HEK293 (cell line): Measurements from ENCODE around the gene AJM1.
A peak's percentile ranks its signal among the peaks of the same experiment; 100 is the strongest.

Experiments
- CTCF ChIA-PET: fragments of 350-600 bp; formaldehyde crosslinking; extraction: SDS; loops from one replicate; lab custom pipeline; 2021; ENCODE audit warnings: antibody characterized with exemption; lab: Yijun Ruan, JAX
- POLR2A ChIA-PET: fragments of 300-600 bp; formaldehyde crosslinking; extraction: SDS; loops from one replicate; lab custom pipeline; 2020; ENCODE audit warnings: antibody characterized with exemption, inconsistent platforms; lab: Yijun Ruan, JAX
- H3K27ac ChIP-seq: fragments of 200-500 bp; sonication (Bioruptor generic); 2 replicates; pipeline ENCODE4 v1.5.1; 2014; ENCODE audit warnings: low read depth, low read length, control low read depth, inconsistent platforms; ENCODE audit errors: extremely low read depth
- H3K36me3 ChIP-seq, 2 experiments: fragments of 200-500 bp in 1 of 2; sonication (Bioruptor generic) in 1 of 2; 1 replicate in 1 of 2; 2 replicates in 1 of 2; pipeline ENCODE4 v1.5.1; 2014 to 2017; ENCODE audit warnings: inconsistent platforms in 2 of 2, low read length in 2 of 2; ENCODE audit not compliant: control insufficient read depth in 2 of 2, insufficient read depth in 1 of 2
- H3K4me1 ChIP-seq: fragments of 200-500 bp; sonication (Bioruptor generic); 2 replicates; pipeline ENCODE4 v1.5.1; 2014; ENCODE audit warnings: mild to moderate bottlenecking, low read length, inconsistent platforms; ENCODE audit not compliant: control insufficient read depth, insufficient read depth
- H3K4me3 ChIP-seq: 2 replicates; pipeline ENCODE4 v1.5.1; 2011; ENCODE audit warnings: low read depth, mild to moderate bottlenecking, control low read depth, low read length, moderate library complexity
- H3K9me3 ChIP-seq: fragments of 200-500 bp; sonication (Bioruptor generic); 2 replicates; pipeline ENCODE4 v1.5.1; 2014; ENCODE audit warnings: low read depth, low read length, inconsistent platforms; ENCODE audit not compliant: control insufficient read depth, insufficient read depth
- KLF1 ChIP-seq: fragments of 450-650 bp; formaldehyde crosslinking; IDR thresholded peaks from 2 replicates; pipeline ENCODE4 v1.5.1; 2016; ENCODE audit warnings: missing biosample characterization, missing genetic modification characterization
- WT1 ChIP-seq: fragments of 450-650 bp; formaldehyde crosslinking; IDR thresholded peaks from 2 replicates; pipeline ENCODE4 v1.5.1; 2016; ENCODE audit warnings: missing biosample characterization, missing genetic modification characterization
- ZIC2 ChIP-seq: fragments of 450-650 bp; formaldehyde crosslinking; IDR thresholded peaks from 2 replicates; pipeline ENCODE4 v1.5.1; 2016; ENCODE audit warnings: missing biosample characterization, missing genetic modification characterization
- ZNF426 ChIP-seq: fragments of 450-650 bp; formaldehyde crosslinking; IDR thresholded peaks from 2 replicates; pipeline ENCODE4 v1.5.1; 2017; ENCODE audit warnings: missing biosample characterization, missing genetic modification characterization, mild to moderate bottlenecking, inconsistent platforms, moderate library complexity
- ZNF473 ChIP-seq: fragments of 450-650 bp; formaldehyde crosslinking; IDR thresholded peaks from 2 replicates; pipeline ENCODE4 v1.5.1; 2017; ENCODE audit warnings: missing biosample characterization, missing genetic modification characterization
- ZNF488 ChIP-seq: fragments of 450-650 bp; formaldehyde crosslinking; IDR thresholded peaks from 2 replicates; pipeline ENCODE4 v1.5.1; 2016; ENCODE audit warnings: missing biosample characterization, missing genetic modification characterization
- ZNF529 ChIP-seq: fragments of 450-650 bp; formaldehyde crosslinking; IDR thresholded peaks from 2 replicates; pipeline ENCODE4 v1.5.1; 2017; ENCODE audit warnings: missing genetic modification characterization, missing biosample characterization; ENCODE audit not compliant: insufficient replicate concordance
- ZNF629 ChIP-seq: fragments of 450-650 bp; formaldehyde crosslinking; IDR thresholded peaks from 2 replicates; pipeline ENCODE4 v1.5.1; 2017; ENCODE audit warnings: missing biosample characterization, missing genetic modification characterization
- TF ChIP-seq, protein P1 (sequence below): fragments of 450-650 bp; formaldehyde crosslinking; IDR thresholded peaks from 2 replicates; pipeline ENCODE4 v1.5.1; 2016; ENCODE audit warnings: missing biosample characterization, missing genetic modification characterization
- TF ChIP-seq, protein P2 (sequence below): fragments of 450-650 bp; formaldehyde crosslinking; IDR thresholded peaks from 2 replicates; pipeline ENCODE4 v1.5.1; 2016; ENCODE audit warnings: missing biosample characterization, missing genetic modification characterization, borderline replicate concordance

AJM1 gene

DNA sequence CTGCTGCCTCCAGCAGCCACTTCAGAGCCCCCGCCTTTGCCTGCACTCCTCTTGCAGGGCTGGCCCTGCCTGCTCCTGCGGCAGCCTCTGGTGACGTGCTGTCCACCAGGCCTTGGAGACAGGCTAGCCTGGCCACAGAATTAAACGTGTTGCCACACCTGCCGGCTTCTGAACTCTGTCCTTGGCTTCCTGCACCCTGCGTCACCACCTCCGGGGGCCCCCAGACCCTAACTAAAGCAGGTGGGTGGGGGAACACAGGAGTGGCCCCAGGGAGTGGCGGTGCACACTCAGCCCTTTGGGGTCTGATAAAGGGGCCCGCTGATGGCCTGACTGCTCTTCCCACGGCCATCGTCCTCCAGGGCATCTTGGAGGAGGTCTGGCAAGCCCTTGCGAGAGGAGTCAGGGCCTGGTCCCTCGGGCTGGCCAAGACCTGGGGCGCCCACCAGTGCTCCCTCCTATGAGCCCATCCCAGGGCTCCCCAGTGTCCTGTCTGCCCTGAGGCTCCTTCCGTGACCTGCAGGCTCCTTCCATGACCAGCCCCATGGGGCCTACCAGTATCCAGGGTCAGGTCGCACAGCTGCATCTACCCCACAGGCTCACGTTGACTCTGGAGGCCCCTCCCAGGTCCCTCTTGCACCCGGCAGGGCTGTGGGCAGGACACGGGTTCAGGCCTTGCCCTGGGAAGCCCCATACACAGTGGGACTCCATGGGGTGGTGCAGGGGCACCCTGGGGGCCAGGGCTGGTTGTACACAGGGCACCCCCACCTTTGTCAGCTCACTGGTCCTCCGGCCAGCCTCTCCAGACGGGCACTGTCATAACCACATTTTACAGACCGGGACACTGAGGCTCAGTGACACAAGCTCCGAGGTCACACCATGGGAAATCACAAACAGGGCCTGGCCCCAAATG is 8.8 kb downstream of the AJM1 start (continued):
- TF ChIP-seq, protein P1, sequence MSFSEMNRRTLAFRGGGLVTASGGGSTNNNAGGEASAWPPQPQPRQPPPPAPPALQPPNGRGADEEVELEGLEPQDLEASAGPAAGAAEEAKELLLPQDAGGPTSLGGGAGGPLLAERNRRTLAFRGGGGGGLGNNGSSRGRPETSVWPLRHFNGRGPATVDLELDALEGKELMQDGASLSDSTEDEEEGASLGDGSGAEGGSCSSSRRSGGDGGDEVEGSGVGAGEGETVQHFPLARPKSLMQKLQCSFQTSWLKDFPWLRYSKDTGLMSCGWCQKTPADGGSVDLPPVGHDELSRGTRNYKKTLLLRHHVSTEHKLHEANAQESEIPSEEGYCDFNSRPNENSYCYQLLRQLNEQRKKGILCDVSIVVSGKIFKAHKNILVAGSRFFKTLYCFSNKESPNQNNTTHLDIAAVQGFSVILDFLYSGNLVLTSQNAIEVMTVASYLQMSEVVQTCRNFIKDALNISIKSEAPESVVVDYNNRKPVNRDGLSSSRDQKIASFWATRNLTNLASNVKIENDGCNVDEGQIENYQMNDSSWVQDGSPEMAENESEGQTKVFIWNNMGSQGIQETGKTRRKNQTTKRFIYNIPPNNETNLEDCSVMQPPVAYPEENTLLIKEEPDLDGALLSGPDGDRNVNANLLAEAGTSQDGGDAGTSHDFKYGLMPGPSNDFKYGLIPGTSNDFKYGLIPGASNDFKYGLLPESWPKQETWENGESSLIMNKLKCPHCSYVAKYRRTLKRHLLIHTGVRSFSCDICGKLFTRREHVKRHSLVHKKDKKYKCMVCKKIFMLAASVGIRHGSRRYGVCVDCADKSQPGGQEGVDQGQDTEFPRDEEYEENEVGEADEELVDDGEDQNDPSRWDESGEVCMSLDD (tag by site-specific recombination), result no peak
- no peak for TF ChIP-seq ZNF488 (tag by site-specific recombination)
- TF ChIP-seq ZNF473 (tag by site-specific recombination), result no peak
- TF ChIP-seq ZIC2, result no peak
- no peak for TF ChIP-seq ZNF426 (tag by site-specific recombination)

GRCh38 chr9:136851941-136852663 is 9.8 kb downstream of the AJM1 start, which contains the start of gene MAMDC4:
MAMDC4 (plus strand) TSS chr9:136852346; CDS start chr9:136852417, 71 bp downstream.
- 0 out of 2 replicates have a peak, but pooled peaks have one; percentile 10 for TF ChIP-seq KLF1 (tag by site-specific recombination)
- TF ChIP-seq ZNF529, result no peak
- TF ChIP-seq WT1 (tag by site-specific recombination), result peak; percentile 39; the same call in 1 of the 2 replicates
- TF ChIP-seq, protein P2, sequence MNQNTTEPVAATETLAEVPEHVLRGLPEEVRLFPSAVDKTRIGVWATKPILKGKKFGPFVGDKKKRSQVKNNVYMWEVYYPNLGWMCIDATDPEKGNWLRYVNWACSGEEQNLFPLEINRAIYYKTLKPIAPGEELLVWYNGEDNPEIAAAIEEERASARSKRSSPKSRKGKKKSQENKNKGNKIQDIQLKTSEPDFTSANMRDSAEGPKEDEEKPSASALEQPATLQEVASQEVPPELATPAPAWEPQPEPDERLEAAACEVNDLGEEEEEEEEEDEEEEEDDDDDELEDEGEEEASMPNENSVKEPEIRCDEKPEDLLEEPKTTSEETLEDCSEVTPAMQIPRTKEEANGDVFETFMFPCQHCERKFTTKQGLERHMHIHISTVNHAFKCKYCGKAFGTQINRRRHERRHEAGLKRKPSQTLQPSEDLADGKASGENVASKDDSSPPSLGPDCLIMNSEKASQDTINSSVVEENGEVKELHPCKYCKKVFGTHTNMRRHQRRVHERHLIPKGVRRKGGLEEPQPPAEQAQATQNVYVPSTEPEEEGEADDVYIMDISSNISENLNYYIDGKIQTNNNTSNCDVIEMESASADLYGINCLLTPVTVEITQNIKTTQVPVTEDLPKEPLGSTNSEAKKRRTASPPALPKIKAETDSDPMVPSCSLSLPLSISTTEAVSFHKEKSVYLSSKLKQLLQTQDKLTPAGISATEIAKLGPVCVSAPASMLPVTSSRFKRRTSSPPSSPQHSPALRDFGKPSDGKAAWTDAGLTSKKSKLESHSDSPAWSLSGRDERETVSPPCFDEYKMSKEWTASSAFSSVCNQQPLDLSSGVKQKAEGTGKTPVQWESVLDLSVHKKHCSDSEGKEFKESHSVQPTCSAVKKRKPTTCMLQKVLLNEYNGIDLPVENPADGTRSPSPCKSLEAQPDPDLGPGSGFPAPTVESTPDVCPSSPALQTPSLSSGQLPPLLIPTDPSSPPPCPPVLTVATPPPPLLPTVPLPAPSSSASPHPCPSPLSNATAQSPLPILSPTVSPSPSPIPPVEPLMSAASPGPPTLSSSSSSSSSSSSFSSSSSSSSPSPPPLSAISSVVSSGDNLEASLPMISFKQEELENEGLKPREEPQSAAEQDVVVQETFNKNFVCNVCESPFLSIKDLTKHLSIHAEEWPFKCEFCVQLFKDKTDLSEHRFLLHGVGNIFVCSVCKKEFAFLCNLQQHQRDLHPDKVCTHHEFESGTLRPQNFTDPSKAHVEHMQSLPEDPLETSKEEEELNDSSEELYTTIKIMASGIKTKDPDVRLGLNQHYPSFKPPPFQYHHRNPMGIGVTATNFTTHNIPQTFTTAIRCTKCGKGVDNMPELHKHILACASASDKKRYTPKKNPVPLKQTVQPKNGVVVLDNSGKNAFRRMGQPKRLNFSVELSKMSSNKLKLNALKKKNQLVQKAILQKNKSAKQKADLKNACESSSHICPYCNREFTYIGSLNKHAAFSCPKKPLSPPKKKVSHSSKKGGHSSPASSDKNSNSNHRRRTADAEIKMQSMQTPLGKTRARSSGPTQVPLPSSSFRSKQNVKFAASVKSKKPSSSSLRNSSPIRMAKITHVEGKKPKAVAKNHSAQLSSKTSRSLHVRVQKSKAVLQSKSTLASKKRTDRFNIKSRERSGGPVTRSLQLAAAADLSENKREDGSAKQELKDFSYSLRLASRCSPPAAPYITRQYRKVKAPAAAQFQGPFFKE (tag by site-specific recombination), result no peak
- no peak for TF ChIP-seq ZNF629
- no peak within 1 kb of the TSS for H3K27ac ChIP-seq
- ChIA-PET POLR2A (interaction anchor here (1.2 to 1.9 kb wide), 2 partner anchors 9 to 12 kb away, joined by 3 to 9 read pairs; no protein-coding TSS in a partner anchor), CTCF (interaction anchor here (0.6 to 0.9 kb wide), 3 partner anchors 10 to 65 kb away, joined by 3 read pairs; partner anchors contain the start of gene AJM1)
- peaks cover 0 to 29% of the 10 kb centered on the region in 2 experiments; a peak in 1 of 3 replicates for H3K36me3 ChIP-seq
- H3K9me3 ChIP-seq, result no peaks in the 10 kb centered on the region
- H3K4me1 ChIP-seq, result 0 out of 2 replicates have a peak, but pooled peaks cover 4% of the 10 kb centered on the region
- H3K4me3 ChIP-seq, result no peak within 1 kb of the TSS
